Fibroblast of skin of right biceps (primary cell): ENCODE measurements around the gene AFF3.

ENCODE experiments used
- DNase-seq: peaks from one replicate; pipeline ENCODE4 v3.0.0-alpha.2; 2013

The AFF3 gene

DNA sequence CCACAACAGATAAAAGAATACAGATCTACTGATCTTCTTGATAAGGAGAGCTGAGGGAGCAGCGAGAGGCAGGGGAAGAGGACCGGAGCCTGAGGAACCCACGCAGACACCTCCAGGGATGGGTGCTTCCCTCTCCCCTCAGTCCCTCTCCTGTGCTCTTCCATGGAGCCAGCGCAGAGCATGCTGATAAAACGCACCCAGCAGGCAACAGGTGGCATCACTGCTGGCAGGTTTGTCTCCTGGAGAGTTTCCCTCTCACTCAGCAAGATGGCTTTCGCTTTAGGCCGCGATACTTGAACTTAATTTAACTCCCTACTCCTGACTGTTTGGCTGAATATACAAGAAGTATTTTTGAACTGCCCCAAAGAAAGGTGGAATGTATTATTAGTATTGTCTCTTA, 489.5 kb downstream of the AFF3 start:
- no peak for DNase-seq

DNA sequence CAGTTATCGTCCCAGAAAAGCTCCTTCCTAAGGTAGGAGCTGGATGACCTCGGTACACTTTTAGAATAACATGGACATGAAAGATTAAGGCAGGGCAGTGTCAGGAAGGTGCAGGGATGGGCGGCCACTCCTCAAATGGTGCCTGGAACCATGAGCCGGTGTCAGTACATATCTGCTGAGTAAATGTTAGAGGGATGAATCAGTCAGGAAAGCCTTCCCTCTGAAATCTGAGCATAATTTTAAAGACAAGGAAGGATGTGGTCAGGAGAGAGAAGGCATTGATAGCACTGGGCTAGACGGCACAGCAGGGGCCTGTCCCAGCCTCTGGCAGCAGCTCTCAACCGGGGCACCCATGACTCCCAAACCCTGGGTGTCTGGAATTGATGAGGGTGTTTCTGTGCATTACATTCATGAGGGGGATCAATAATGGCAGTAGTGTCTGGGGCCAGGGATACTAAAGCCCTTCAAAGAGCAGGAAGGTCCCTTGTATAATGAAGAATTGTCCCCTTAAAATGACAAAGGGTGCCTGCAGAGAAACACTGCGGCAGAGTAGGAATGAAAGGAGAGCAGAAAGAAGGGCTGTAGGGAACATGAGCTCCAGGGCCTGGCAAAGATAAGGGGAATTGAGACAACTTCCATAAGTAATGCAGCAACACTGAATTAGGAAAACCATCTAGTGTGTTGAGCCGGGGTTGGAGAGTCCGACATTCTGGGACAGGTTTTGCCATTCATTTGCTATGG, 490.3 kb downstream of the AFF3 start:
- peak; percentile 84 for DNase-seq

DNA sequence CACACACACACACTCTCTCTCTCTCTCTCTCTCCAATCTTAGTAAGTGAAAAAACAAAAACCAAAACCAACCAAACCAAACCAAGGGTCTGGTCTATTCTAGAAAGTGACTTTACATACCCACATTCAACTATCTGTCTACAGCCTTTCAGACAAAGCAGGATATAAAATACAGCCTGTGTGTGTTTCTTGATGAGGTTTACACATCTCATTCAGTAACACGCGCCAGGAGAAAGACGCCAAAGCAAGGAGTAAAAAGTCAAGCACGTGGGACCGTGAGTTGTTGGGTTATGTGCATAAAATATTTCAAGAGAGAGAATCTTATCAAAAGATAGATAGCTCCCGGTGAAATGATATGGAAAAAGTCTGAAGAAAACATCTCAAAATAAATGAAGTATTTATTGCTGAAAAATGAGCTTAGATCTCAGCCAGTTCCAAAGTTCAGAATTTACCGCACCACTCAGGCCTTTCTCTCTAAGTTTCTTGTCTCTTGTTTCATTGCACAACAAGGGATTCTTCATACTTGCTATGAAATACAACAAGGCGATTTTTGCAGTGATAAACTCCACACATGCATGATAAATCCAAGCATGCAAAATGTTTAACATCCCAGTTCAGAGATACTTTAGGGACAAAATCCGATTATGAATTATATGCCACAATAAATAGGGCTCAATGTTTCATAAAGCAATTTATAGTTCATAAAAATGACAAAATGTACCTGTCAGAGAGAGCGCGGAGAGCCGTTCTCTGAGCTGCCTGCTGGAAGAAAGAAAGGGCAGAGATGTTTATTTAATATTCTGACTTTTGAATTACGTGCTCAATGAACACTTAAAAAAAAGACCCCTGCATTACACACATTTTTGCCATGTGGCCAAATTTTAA, 493.2 kb downstream of the AFF3 start:
- no peak for DNase-seq

DNA sequence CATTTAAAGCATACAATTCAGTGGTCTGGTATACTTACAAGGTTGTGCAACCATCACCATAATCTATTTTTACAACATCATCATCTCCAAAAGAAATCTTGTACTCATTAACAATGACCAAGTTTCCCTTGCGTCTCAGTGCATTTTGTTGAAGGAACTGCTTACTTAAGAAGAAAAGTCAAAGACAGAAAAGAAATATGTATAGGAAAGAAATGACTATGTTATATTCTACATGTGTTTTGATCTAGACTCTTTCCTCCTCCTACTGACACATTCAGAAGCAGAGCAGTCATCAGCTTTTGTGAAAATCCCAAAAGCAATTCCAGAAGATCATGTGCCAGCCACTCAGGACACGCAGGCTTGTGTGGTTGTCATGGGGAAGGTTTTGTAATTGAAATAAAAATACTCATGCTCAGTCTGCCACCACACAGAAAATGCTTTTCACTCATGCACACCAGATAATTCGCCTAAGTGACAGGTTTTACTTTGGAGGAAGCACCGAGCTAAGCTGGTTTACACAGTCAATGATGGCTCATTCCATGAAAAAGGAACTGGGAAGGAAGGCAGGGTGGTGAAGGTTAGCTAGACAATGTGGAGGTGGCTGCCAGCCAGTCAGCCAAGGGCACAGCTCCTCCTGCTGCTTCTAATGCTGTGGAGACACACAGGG, 494.1 kb downstream of the AFF3 start:
- DNase-seq, result peak; percentile 87

DNA sequence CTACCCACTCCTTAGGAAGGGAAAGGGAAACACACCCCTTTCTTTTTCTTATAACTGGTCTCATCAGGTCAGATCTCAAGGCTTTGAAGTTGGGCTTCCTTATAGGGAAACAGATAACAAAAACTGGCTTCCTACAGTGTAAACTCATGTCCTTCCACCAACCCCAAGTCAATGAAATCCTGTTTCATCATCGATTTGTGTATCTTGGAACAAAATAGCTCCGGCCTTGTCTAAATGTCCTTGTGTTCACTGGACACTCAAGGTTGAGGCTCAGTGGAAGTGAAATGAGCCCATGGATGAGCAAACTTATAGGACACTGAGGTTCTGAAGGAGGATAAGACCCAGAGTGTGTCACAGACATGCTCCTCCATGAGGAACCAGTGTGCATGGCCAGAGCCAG, 496.4 kb downstream of the AFF3 start:
- DNase-seq, result no peak

DNA sequence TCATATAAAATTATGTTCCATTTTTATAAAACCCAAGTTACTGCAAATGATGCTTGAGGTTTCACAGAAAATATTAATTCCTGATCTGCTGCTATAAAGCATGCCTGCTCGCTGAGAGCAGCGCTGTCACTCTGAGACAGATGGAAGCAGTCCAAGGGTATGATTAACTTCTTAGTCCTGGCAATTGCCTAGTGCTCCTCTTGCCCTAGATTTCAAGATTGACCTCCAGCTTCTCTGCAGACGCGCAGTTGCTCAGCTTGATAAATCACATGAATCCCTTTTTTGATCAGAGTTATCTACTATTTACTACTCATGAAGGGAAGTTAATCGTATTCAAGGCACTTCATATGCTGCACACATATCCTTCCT, 498.0 kb downstream of the AFF3 start:
- DNase-seq, result peak; percentile 80

DNA sequence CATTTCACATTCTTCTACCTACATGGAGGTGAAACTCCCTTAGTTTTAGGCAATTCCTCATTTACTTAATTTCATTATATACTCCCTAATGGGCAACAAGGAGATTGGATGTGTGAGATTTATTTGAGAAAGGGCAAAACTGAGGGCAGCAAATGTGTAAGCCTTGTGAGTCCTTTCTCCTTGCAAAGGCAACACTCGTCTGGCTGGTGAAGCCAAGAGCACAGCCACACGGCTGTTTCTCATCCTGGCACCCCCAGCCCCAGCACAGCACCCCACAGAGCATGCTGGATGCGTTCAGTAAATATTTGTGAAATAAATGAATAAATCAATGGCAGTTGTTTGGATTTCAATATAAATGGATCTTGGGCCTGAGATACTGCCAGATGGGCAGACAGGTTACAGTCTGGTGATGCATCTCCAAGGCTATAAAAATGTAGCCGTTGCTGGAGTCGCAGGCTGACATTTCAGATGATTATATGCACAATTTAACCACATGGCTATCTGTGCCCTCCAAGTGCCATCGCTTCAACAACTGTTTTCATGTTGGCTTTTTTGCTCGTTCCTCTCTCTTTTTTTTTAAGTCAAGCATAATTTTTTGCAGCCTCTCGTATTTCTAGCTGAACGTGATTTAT, 498.5 kb downstream of the AFF3 start:
- DNase-seq, result no peak

DNA sequence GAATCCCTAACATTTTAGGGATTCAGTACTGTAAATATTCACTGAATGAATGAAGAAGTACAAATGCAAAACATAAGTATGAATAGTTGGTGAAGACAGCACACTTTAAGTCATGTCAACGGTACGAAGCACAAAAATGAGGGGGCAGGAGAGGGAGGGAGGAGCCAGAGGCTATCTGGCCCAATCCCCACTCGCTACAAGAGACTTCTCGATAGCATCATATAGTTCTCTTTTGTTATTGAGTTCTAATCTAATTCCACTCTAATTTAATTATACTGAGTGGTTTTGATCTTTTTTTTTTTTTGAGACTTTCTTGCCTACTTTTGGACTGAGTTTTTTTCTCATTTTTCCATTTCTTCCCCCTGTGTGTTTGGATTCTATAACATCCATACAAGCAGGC, 500.4 kb downstream of the AFF3 start:
- no peak for DNase-seq

DNA sequence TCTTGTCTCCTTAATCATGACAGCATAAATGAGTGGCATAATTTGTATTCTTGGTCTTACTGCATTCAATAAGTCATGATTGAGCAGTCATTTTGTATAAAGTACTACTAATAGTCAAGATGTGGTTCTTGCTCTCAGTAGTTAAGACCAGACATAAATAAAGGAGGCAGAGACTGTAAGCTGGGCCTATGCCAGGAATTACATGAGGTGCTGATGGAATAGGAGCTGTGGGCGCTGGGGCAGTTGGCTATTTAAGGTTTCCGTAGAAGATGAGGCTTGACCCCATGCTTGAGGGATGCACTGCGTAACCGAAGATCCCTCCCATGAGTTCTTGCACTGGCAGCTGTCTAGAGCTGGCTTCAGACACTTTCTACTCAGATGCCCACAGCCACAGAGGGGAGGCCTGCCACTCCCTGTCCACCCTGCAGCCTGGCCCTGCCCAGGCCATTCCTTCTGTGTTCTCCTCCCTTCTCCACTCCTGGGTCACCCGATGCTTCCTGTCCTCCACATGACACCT, 501.7 kb downstream of the AFF3 start:
- peak; percentile 30 for DNase-seq

DNA sequence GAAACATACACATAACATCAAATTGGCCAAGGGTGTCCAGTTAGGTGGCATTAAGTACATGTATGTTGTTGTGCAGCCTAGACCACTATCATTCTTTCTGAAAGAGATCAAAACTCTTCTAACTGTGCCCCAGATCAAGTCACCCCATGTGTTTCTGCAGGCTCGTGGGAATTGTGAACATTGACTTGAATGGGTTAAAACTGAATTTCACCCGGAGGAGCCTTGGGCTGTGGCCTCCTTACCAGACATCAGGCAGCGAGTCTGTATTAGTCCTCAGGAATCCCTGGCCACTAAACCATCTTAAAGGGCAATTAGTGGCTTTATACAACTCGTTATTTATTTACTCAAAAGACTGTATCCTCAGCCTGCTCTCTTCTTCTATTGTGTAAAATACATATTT, 503.6 kb downstream of the AFF3 start:
- DNase-seq, result no peak

DNA sequence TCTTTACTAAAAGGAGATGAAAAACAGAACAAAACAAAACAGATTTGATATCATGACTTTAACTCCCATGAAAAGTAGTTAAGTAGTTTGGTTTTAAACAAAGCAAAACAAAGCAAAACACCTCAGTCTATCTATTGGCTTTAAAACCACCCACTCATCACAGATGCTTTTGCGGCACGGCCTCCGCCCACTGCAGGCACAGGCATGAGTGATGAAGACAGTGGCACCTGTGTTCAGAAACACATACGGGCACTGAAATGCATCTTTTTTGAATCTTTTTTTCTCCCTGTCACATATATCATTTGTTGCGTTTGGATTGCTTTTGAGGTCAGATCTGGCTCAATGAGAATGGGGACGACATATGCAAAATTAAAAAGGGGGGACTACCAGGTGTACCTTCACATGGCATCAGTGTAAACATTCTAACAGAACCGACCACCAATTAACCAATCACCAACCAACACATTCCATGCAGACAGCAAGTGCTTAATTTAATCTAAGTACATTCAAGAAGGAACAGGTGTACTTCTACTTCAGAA, 505.2 kb downstream of the AFF3 start:
- DNase-seq, result no peak

DNA sequence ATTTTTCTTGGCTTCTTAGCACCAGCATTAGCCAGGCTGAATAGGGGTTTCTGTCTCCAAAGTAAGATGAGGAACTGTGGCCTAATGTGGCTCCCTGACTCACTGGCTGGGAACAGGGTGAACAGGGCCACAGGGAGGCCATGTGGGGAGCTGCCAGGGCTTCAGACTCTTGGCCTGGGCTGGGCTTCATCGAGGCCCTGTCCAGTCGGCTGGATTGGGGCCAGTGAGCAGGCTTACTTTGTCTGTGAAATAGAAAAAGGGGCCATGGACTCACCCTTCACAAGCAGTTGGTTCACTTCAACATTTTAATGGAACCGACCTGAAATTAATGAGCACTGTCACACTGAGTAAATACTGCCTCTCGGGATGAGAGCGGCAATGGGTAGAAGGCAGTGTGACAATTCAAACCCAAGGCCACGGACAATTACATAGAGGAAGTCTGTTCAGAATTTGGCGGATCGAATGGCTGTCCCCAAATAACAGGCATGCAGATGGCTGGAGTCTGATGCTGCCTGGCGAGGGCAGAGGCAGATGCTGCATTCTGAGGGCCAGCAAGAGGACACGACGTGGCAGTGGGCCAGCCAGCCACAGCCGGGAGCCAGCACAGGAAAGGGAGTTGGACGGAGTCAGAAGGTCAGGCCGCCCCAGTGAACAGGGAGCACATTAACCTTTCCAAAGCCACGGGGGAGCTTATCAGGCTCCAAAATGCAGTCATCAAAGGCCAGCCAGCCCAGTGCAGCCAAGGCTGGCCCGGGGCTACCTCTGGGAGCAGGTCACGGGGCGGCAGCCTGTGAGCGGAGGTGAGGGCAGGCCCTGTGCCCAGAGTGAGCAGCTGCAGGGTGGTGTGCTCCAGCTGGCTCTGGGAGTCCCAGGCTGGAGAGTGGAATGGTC, 506.0 kb downstream of the AFF3 start:
- DNase-seq, result no peak

DNA sequence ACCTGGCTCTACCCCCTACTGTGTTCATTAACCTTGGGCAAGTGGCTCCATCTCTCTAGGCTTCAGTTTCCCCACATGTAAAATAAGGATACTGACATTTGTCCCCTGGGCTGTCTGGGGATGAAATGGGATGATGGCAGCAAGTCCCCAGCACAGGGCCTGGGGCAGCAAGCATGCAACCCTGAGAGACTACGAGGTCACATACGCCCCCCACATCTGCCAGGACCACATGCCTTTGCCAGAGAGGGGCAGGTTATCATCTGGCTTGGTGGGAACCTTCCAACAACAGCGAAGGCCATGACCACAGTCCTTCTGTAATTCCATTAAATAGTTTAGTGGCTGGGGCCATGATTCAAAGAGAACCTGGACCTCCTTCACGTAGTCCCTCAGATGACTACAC, 506.7 kb downstream of the AFF3 start:
- DNase-seq, result no peak

DNA sequence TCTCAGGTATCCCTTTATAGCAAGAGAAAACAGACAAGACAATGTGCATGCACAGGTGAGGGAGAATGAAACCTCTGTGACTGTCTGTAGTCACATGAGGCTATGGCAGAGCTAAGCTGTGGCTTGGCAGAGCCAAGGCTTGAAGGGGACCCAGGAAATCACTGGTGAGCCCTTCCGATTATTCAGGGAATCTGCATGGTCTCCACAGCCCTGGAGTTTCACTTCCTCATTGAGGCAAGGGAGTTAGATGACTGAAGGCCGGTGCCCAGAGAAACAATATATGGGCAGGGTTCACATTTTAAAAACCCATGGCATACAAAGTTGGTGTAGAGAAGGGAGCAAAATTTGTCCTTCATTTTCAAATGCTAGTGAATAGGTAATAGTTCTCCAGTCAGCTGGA, 508.2 kb downstream of the AFF3 start:
- DNase-seq, result no peak

DNA sequence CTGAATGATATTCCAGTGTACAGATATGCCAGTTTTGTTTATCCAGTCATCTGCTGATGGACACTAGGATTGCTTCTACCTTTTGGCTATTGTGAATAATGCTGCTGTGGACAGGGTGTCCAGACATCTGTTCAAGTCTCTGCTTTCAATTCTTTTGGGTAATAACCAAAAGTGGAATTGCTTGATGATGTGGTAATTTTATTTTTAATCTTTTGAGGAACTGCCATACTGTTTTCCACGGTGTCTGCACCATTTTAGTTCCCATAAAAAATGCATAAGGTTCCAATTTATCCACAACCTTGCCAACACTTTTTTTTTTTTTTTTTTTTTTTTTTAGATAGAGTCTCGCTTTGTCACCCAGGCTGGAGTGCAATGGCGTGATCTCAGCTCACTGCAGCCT, 510.7 kb downstream of the AFF3 start:
- DNase-seq, result no peak

DNA sequence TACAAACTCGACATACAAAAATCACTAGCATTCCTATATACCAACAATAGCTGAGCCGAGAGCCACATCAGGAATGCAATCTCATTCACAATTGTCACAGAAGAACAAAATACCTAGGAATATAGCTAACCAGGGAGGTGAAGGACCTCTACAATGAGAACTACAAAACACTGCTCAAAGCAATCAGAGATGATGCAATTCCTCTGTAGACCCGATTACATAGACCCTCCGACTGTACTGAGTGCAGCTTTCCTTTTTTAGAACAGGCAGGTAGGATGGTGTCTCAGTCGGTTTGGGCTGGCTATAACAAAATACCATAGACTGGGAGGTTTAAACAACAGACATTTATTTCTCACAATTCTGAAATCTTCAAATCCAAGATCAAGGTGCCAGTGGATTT, 513.1 kb downstream of the AFF3 start:
- no peak for DNase-seq

DNA sequence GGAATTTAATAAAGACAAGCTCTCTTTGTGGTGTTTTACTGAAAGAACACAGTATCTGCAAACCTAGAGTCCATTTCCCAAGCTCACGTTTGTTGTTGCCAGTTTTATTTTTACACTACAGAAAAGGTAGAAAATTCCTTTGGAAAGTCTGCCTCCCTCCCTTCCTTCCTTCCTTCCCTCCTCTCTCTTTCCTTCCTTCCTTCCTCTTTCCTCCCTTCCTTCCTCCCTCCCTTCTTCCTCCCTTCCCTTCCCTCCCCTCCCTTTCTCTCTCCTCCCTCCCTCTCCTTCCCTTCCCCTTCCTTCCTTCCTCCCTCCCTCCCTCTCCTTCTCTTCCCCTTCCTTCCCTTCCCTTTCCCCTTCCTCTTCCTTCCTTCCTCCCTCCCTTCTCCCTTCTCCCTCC, 516.2 kb downstream of the AFF3 start:
- DNase-seq, result no peak

DNA sequence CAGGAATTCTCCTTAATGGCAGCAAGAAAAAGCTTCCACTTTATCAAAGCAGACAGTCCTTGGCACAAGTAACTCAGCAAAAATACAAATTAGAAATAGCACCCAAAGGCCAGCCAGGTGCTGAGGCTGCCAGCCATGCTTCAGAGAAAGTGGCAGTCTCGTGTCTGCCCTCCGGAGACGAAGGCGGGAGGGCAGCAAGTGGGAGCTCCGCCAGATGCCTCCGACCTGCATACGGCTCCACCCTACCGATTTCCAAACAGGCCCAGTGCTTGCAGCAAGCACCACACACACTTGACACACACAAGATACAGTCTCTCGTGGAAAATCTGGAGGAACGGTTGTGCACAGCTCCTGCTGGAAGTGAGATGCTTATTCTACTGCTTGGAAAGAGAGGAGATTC, 517.7 kb downstream of the AFF3 start:
- no peak for DNase-seq

DNA sequence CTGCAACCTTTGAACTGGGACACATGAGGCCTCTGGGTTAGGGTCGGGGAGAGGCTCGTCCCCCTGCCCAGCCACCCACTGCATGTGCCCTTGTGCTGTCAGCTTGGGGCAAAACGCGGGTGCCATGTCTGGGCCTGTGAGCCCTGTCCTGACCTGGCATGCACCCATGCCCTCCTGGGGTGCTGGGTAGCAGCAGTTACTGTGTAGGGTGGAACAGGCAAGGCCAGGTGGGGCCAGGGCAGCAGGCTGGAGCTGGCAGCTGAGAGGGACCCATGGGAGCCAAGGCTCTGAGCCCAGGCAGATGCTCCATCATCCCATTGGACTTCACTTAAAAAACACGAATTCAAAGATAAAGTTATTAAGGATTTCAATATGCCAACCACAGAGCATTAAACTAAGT, 518.8 kb downstream of the AFF3 start:
- no peak for DNase-seq

DNA sequence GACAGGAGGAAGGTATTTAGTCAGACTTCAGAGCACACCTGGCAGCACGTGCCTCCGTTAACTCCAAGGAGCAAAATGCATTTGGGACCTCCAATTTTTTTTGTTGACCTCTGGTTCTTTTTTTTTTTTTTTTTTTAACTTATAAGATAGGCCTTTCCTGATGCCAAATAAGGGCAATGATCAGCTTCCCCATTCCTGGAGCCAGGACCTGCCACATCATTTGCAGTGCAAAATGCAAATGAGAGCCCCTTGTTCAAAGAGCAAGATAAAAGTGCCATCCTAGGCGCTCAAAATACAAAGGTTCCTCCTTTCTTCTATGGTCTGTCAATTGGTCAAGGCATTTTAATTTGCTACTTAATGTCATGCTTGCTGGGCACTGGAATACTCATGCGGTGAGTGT, 519.4 kb downstream of the AFF3 start:
- no peak for DNase-seq

DNA sequence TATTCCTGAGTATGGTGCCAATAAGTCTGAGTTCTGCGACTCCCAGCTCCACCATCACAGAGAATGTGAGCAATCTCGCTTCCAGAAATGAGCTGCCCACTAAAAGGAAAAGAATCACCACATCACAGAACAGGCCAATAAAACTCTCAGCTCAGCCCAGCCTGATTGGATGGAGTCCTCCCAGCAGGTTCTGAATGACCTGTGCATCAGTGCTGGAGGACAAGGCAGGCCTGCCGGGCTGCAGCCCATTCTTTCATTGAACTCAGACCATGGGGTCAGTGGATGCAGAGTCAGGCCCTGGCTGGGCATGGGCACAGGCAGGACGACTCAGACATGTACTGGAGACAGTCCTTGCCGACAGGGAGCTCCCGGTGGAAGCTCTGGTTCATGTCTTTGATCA, 519.9 kb downstream of the AFF3 start:
- no peak for DNase-seq

DNA sequence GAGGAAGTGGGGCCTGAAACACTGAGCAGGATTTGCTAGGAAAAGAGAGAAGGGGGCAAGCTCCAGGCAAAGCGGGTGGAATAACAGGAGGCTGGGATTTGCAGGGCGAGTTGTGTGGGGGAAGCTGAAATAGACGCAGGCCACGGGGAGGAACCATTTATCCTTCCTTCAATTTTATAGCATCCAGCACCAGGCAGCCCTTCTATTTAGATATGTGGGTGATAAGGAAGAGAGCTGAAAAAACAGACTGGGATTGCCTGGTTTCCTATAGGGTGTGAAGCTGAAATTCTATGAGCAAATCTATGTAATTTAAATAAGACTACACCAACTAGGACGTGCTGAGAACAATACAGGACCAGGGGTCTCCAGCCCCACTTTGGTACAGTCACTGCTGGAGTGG, 520.6 kb downstream of the AFF3 start:
- no peak for DNase-seq
